ENCODE data around the gene ARHGEF1.
"Not testable (repeated sequence)": the region's sequence is repeated elsewhere in the genome, so short reads cannot be mapped to it uniquely, and the experiment has no call there.

ARHGEF1 gene

DNA sequence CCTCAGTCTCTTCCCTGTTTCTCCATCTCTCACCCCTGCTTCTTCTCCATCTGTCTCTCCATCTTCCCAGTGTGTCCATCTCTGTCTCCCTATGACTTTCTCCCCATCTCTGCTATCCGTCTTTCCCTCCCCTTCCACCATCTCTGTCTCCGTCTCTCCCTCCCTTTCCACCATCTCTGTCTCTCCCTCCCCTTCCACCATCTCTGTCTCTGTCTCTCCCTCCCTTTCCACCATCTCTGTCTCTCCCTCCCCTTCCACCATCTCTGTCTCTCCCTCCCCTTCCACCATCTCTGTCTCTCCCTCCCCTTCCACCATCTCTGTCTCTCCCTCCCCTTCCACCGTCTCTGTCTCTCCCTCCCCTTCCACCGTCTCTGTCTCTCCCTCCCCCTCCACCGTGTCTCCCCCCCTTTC is 31.4 kb downstream of the ARHGEF1 start:
- in situ Hi-C loops (cut with MboI; ENCODE audit: low sequenced_read_pairs): not testable (repeated sequence)

DNA sequence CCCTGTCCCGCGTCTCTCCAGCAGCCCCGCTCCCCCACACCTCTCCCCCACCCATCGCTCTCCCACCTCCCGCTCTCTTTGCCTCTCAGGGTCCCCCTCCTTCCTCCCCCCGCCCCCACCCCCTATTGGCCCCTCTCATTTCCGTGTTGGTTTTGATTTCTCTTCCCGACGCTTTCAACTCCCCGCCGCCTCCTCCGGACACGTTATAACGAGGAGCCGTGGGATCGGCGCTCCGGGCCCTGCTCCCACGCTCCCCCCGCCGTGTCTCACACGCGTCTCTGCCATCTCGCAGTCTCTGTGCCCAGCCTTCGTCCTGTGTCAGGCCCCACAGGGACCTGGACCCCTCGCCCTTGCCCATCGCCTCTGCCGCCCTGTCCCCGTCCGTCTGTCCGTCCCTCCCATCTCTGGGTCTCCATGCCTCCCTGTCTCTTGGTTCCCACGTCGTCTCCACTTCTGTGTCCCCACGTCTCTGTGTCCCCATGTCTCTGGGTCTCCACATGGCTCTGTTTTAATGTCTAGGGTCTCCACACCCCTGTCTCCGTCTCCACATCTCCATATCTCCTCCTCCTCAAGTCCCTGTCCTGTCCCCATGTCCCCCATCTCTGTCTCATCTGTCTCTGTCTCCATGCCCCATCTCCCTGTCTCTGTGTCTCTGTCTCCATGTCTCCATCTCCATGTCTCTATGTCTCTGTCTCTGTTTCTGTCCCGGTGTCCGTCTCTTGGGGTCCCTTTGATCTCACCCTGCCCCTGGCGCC is 32.2 kb downstream of the ARHGEF1 start:
- in situ Hi-C loops (cut with MboI; ENCODE audit: low sequenced_read_pairs): no loop called here

DNA sequence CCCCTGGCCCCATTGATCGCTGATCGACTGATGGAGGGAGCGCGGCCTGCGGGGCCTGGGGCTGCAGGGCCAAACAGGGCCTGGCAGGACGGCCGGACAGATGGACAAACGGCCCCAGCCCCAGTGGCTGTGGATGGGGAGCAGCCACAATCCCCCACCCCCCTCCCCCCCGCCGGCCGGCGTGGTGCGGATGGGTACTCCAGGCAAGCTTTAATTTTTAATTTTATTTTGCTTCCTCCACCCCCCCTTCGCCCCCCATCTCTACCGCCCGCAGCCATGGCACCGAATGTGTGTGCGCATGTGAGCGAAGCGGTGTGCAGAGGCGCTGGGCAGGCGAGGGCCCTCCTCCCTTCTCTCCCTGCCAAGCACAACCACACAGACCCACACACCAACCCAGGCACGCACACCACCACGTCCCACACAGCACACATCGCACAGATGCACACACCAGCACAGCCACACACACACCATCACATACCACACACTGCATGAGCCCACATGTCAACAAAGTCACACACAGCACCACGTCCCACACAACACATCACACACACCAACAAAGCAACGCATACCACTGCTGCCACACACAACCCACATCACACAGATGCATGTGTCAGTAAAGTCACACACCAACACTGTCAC is 32.9 kb downstream of the ARHGEF1 start:
- in situ Hi-C loops (cut with MboI; ENCODE audit: low sequenced_read_pairs): no loop called here

DNA sequence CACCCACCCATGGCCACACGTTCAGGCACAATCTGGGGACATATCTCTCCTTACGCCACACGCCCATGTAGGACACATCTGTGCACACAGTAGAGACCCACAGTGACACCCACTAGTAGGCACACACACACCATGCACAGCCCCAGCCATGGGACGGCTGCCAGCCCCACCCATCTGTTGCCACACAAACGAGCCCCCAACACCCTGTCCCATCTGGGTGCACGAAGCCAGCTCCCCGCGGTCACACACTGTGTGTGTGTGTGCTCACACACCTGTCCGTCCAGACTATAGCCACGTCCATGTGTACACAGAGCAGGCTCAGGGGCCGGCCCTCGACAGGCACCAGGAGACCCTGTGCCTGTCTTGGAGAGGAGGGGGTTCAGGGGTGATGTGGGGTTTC is 34.7 kb downstream of the ARHGEF1 start:
- in situ Hi-C loops (cut with MboI; ENCODE audit: low sequenced_read_pairs): no loop called here

DNA sequence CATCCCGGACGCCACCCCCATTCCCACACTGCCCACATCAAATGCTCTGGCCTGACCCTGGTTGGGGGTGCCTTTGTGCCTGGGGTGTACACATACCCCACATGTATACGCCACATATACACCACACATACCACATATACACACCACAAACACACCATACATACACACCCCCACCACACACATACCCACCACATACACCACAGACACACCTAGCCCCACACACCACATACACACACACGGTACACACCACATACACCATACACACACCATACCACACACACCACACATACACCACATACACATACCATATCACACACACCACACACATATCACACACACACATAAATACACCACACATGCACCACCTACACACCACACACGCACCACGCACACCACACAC is 35.1 kb downstream of the ARHGEF1 start:
- in situ Hi-C loops (cut with MboI; ENCODE audit: low sequenced_read_pairs): no loop called here

DNA sequence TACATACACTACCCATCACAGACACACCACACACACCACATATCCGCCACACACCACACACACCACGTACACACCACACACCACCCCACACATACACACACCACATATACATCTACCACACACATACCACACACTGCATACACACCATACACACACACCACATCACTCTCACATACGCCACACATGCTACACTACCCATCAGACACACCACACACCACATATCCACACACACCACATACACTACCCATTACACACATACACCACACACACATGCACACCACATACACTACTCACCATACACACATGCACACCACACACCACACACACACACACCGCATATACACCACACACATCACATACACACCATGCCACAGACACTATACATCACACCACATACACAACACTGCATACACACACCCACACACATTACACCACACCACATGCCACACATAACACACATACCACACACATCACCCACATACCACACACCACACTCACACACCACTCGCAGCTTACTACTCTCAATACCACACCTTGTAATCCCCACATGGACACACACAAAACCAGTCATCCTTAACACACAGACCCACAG is 35.8 kb downstream of the ARHGEF1 start:
- in situ Hi-C loops (cut with MboI; ENCODE audit: low sequenced_read_pairs): no loop called here

DNA sequence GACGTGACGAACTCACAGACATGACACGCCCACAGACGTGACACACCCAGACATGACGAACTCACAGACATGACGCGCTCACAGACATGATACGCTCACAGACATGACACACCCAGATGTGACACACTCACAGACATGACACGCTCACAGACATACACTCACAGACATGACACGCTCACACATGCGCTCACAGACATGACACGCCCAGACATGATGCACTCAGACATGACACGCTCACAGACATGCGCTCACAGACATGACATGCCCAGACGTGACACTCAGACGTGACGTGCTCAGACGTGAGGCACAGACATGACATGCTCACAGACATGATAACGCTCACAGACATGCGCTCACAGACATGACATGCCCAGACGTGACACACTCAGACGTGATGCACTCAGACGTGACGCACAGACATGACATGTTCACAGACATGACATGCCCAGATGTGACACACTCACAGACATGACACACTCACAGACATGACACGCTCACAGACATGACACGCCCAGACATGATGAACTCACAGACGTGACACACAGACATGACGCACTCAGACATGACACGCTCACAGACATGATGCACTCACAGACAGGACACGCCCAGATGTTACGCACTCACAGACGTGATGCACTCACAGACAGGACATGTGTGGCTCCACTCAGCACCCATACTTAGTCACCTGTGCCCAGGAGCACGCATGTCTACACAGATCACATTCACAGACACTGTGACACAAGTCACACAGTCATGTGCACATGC is 37.1 kb downstream of the ARHGEF1 start:
- in situ Hi-C loops (cut with MboI; ENCODE audit: low sequenced_read_pairs): no loop called here

DNA sequence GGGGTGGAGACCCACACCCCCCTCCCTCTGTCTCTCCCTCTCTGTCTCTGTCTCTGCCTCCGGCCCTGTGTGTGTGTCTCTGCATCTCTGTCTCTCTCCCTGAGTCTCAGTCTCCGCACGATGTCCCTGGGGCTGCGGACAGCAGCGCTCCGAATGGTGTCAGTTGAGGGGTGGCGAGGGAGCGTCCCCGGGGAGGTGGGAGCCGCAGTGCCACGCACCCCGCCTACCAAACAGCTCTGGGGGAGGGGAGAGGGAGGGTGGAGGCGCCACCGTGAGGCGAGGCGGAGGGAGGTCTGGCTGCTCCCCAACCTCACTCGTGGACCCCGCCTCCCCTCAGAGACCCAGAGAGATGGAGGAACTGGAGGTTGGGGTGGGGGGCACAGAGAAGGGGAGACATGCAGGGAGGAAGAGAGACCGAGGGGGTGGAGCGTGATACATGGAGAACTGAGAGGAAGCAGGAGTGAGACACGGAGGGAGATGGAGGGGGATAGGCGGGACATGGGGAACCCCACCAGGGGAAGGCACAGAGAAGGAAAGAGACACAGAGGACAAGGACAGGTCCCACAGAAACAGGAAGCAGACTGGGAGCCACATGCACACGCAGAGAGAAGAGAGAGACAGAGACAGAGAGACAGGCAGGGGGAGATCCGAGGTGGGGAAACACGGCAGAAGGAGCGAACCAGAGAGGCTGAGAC is 38.0 kb downstream of the ARHGEF1 start:
- in situ Hi-C loops (cut with MboI; ENCODE audit: low sequenced_read_pairs): no loop called here

DNA sequence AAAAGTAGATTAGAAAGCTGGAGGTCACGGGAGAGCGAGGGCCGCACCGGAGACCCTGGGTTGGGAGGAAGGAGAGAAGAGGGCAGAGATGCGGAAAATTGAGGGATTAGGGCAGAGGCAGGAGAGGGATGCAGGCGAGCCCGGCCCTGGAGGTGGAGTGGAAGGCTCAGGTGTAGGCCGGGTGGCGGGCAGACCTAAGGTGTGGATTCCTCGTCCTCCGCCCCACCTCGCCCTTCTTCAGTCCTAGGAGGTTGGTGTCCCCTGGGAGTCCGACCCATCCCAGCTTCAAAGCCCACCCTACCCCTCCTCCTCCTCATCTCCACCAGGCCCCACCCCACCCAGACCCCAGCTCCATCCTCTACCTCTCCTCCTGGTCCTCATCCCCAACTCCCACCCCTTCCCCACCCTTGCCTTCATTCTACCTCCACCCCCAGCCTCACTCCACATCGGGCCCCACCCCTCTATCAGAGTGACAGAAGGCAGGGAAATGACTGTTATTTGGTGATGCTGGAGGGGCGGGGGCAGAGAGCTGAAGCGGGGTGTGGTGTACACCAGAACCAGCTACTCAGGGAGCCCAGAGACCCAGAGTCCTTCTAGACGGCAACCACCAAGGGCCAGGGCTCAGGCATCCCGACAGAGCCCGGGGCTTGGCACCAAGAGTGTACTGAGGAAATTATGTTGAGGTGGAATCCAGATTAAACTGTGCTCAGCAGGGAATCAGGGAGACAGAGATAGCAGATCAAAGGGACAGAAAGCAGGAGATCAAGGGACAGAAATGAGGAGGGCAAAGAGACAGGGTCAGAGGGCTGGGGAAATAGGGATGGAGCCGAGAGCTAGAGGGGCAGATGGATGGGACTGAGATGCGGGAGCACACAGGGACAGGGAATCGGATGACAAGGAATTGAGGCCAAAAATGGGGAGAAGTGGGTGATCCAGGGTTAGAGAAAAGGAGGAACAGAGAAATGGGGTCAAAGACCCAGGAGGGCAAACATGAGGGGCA is 38.9 kb downstream of the ARHGEF1 start:
- in situ Hi-C loops (cut with MboI; ENCODE audit: low sequenced_read_pairs): no loop called here

DNA sequence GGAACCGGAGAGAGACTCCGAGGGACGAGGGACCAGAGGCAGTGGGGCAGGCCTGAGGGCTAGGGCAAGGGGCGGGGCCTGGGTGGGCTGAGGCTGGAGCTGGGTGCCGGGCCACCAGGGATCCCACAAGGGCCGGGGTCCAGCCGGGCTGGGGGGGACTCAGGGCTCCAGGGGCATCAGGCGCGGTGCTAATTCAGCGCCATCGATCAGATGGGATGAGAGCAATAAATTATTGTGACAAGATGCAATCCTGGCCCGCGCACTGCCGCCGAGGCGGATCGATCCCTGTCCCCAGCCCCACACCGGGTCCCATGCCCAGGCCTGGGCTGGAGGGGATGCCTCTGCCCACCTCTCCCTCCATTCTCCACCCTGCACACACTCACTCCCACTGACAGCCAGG is 39.6 kb downstream of the ARHGEF1 start:
- in situ Hi-C loops (cut with MboI; ENCODE audit: low sequenced_read_pairs): no loop called here

DNA sequence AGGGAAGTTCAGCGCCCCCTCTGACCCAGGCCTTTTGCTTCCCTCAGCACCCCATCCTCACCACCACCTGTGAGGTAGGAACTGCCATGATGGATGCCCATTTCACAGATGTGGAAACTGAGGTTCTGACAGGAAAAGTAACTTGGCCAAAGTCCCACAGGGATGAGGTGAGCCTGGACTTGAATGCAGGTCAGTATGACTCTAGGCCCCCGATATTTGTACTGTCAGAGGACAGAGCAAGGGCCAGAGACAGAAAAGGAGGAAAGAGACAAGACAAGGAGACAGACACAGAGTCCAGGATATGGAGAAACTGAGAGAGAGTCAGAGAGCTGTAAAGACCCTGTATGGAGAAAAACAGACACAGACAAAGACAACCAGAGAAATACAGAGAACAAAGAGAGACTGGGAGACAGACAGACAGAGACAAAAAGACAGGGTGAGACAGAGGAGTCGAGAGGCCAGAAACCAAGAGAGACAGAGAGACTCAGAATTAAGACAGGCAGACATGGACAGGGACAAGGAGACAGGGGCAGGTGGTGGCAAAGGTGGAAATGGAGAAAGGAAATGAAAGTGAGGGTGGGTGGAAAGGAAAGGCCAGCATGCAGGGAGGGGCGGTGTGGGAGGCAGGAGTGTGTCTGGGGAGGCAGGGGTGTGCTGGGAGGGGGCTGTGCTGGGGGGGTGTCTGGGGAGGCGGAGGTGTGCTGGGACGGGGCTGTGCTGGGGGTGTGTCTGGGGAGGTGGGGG is 40.2 kb downstream of the ARHGEF1 start:
- in situ Hi-C loops (cut with MboI; ENCODE audit: low sequenced_read_pairs): no loop called here

DNA sequence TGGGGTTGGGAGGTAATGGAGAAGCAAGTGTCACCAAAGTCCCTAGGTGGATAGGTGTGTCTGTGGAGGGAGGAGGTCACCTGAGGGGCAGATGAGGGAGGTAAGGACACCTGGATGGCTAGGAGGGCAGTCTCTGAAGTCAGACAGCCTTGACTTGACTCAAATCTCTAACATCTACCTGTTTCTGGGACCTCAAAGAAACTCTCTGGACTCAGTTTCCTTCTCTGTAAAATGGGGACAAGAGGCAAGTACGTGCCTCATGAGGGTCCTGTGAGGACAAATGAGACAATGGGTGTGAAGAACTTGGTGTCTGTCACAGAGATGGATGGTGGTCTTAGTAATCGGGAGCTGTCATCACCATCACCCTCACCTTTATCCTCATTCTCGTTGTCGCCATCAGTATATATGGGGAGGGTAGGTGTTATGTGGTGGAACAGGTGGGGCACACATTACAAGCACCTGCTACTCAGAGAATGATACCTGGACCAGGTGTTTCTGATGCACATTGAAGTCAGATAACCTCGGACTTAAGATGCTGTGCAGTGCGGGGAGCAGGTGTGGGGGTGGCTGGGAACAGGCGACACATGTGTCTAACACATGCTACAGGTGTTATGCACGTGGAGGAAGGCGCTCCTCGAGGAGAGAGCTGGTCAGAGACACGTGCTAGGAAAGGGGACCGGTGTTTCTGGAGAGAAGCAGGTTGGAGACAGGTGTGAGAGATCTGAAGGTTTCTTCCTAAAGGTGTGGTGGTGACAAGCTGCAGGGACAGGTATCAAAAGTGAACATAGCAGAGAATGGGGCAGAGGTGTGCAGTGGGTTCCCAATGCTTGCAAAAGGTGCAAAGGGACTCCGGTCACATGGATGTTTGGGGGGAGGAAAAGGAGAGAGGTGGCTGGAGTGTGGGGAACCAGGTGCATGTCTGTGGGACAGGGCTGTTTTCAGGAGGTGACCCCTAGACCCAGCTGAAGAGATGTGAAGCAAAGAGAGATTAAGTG is 41.5 kb downstream of the ARHGEF1 start:
- in situ Hi-C loops (cut with MboI; ENCODE audit: low sequenced_read_pairs): no loop called here

DNA sequence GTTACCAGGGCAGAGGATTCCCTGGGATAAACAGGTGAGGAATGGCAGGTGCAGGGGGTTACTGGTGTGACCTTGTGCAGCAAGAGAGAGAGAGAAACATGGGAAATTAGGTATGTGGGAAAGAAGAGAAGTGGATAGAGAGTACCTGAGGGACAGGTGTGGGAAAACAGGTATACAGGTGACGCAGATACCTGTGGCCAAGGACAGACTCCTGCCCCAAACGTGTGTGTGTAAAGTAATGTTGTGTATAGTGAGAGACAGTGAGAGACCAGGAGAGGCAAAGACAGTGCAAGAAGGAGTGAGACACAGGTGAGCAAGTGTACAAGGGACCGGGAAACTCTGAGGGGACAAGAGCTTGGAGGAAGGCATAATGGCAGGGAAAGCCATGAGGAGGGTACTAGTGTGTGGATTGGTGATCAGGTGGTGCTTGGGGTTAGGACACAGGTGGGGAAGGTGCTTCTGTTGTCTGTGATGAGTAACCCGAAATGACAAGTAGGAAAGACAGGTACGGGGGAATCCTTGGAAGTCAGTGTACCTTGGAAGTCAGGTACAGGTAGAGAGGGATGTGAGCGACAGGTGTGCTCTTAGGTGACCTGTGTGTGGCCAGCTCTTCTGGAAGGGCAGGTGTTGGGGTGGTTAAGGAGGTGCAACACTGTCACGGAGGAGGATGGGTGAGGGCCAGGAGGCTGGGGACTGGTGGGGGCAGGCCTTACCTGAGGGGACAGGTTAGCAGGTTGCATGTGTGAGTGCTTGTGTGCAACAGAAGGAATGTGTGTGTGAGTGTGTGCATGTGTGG is 42.4 kb downstream of the ARHGEF1 start:
- in situ Hi-C loops (cut with MboI; ENCODE audit: low sequenced_read_pairs): no loop called here

DNA sequence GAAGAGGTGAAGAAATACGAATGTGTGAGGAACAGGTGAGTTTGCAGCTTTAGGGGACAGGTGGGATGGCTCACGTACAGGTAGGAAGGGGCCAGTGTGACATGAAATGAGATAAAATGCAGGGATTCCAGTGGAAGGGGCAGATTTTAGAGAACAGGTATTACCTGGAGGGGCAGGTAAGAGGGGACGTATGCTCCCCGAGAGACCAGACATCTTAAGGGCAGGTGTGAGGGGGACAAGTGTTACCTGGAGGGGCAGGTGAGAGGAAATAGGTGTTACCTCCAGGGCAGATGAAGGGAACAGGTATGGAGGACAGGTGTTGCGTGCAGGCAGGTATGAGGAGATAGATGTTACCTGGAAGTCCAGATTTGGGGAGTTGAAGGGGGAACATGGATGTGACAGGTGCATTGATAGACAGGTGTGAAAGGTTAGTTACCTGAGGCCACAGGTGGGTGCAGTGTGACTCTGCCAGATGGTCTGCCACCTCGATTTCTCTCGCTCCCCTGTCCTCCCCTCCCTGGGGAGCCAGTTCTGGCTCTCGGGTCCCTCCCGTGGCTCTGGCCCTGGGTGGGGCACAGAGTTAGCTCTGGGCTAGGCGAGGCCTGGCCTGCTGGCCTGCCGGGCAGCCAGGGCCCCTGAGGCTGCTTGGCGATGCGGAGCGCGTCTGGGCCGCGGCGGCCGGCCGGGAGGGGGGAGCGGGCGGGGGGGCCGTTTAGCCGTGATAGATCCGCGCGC is 43.2 kb downstream of the ARHGEF1 start:
- in situ Hi-C loops (cut with MboI; ENCODE audit: low sequenced_read_pairs): no loop called here

DNA sequence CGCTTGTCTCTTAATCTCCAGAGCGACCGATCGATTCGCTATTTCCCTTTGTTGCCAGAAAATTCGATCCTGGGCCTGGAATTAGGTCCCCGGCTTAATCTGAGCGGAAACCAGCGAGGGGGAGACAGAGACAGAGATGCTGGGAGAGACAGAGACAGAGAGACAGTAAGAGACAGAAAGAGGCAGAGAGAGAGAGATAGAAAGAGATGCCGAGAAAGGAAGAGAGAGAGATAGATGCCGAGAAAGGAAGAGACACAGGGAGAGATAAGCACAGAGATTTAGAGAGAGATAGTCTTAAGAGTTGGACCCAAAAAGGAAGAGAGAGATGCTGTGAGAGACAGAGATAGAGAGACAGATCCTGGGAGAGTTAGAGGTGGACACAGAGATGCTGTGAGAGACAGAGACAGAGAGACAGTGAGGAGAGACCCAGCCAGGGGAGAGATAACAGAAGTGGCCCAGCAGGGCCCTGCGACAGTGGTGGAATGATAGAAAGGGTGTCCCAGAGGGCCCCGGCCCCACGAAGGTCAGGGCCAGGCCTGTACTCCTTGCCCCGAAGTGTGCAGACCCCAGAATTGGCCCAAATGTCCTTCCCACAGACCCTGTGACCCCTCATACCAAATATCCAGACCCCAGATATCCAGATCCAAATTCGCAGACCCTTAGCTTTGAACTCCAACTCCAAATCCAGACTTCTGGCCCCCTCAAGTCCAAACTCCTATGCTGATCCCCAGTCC is 43.9 kb downstream of the ARHGEF1 start:
- in situ Hi-C loops (cut with MboI; ENCODE audit: low sequenced_read_pairs): no loop called here

Data from HL-60/S4 treated with phorbol 12-myristate 13-acetate at 8.2 ng/mL for 4 days and 3 days (cell line).